Coronary artery (tissue), 2 donors: Measurements from ENCODE around the gene SEMG2.

Experiments used
- DNase-seq: peaks from one replicate; pipeline ENCODE4 v3.0.0-alpha.2; 2017; ENCODE audit warnings: low spot score
- H3K27ac ChIP-seq, 2 donors: fragments of 200-600 bp; sonication (generic); one replicate each; pipeline ENCODE4 v1.5.1; 2016 to 2019
- H3K4me3 ChIP-seq: fragments of 200-600 bp; sonication (generic); 2 replicates; pipeline ENCODE4 v1.5.1; 2016; ENCODE audit warnings: mild to moderate bottlenecking, moderate library complexity
- CTCF ChIP-seq: fragments of 200-600 bp; sonication (generic); IDR thresholded peaks from one replicate; pipeline ENCODE4 v1.5.1; 2019; ENCODE audit warnings: antibody characterized with exemption

The SEMG2 gene

GRCh38 chr20:45258664-45259063 lies 37.5 kb downstream of the SEMG2 start:
- Histone ChIP-seq H3K4me3 (no peak overlapping the region), H3K27ac (no peak overlapping the region)
- TF ChIP-seq CTCF: no peak
- DNase-seq: no peak

GRCh38 chr20:45263556-45264266 lies 42.5 kb downstream of the SEMG2 start:
- Histone ChIP-seq H3K27ac (no peak overlapping the region), H3K4me3 (no peak overlapping the region)
- DNase-seq: no peak
- TF ChIP-seq CTCF: no peak

GRCh38 chr20:45266977-45267376 lies 45.8 kb downstream of the SEMG2 start:
- no peak for DNase-seq
- H3K27ac ChIP-seq: no peak overlapping the region
- no peak for TF ChIP-seq CTCF
- H3K4me3 ChIP-seq: no peak overlapping the region

- Histone ChIP-seq H3K4me3 (no peak overlapping the region), H3K27ac (no peak overlapping the region)
- TF ChIP-seq CTCF: no peak
- no peak for DNase-seq
Measured at GRCh38 chr20:45268531-45268930, 47.4 kb downstream of the SEMG2 start.

- DNase-seq: no peak
- TF ChIP-seq CTCF: no peak
- Histone ChIP-seq H3K27ac (no peak overlapping the region), H3K4me3 (no peak overlapping the region)
Measured at GRCh38 chr20:45269056-45269455, 47.9 kb downstream of the SEMG2 start.

- DNase-seq: no peak
- TF ChIP-seq CTCF: no peak
- Histone ChIP-seq H3K4me3 (no peak overlapping the region), H3K27ac (no peak overlapping the region)
Measured at GRCh38 chr20:45269754-45270270, 48.6 kb downstream of the SEMG2 start.
